ENCODE data around the gene UNC13D.

The UNC13D gene

DNA sequence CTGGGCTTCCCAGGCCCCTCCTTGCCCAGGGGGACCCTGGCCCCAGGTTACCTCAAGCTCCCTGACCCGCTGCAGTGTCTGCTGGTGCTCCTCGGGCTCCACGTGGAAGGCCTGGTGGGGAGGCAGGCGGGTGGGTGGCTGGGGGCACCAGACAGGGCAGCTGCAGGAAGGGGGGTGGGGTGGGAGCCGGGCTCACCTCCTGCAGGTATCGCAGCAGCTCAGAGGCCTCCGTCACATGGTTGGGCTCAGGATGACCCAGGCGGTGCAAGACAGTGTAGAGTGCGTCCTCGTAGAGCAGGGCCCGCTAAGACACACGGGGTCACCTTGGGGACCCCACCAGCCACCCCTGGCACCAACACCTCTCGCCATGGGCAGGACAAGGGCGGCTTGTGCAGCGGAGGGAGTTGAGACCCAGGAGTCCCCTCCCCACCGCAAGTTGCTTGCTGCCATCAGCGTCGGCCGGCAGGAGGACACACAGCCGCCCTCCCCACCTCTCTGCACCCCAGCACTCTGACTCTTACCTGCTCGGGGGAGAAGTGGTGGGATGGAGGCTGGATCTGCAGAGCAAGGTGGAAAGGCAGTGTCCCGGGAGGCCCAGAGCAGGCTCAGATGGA, 1.1 kb downstream of the UNC13D start:
- peak overlapping the region; percentile 78 to 98 for H3K4me3 ChIP-seq (ENCODE audit: low read depth in 1 of 2, low read length in 1 of 2)
- H3K27ac ChIP-seq, result peak overlapping the region; percentile 98
- peaks cover 82% of the 10 kb centered on the region for H3K36me3 ChIP-seq

DNA sequence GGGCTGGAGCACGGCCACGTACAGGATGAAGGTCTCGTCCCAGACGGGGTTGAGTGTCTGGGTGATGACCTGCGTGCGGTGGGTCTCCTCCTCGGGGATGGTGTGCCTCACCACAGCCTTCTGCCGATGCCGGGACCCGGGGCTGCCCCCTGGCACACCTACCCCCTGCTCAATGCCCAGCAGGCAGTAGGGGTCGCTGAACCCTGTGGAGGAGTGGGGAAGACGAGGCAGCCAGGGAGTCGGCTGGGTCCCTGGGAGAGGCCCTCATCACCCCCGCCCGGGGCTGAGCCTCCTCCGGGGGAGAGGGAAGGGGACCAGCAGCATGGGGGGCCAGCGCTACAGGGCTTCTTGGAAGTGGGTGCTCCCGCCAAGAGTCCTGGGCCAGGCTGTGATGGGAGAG, 1.8 kb downstream of the UNC13D start:
- no peaks in the 10 kb centered on the region for H3K27me3 ChIP-seq
- peaks cover 82% of the 10 kb centered on the region for H3K36me3 ChIP-seq
- H3K4me1 ChIP-seq (ENCODE audit: control insufficient read depth in 1 of 2, insufficient read depth in 1 of 2, low read depth in 1 of 2, low read length in 1 of 2), result peaks cover 33 to 41% of the 10 kb centered on the region in 2 experiments
- peak overlapping the region; percentile 78 to 98 for H3K4me3 ChIP-seq (ENCODE audit: low read depth in 1 of 2, low read length in 1 of 2)
- peaks cover 4% of the 10 kb centered on the region for H3K9me3 ChIP-seq
- TF ChIP-seq, protein P1, sequence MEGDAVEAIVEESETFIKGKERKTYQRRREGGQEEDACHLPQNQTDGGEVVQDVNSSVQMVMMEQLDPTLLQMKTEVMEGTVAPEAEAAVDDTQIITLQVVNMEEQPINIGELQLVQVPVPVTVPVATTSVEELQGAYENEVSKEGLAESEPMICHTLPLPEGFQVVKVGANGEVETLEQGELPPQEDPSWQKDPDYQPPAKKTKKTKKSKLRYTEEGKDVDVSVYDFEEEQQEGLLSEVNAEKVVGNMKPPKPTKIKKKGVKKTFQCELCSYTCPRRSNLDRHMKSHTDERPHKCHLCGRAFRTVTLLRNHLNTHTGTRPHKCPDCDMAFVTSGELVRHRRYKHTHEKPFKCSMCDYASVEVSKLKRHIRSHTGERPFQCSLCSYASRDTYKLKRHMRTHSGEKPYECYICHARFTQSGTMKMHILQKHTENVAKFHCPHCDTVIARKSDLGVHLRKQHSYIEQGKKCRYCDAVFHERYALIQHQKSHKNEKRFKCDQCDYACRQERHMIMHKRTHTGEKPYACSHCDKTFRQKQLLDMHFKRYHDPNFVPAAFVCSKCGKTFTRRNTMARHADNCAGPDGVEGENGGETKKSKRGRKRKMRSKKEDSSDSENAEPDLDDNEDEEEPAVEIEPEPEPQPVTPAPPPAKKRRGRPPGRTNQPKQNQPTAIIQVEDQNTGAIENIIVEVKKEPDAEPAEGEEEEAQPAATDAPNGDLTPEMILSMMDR (IDR thresholded peaks at IDR 0.05), result no peak
- H3K27ac ChIP-seq, result peak overlapping the region; percentile 98

More for the DNA sequence above, 1.1 kb downstream of the UNC13D start:
- Histone ChIP-seq H3K9me3 (peaks cover 11% of the 10 kb centered on the region), H3K4me1 (ENCODE audit: control insufficient read depth in 1 of 2, insufficient read depth in 1 of 2, low read depth in 1 of 2, low read length in 1 of 2) (peaks cover 34 to 44% of the 10 kb centered on the region in 2 experiments), H3K27me3 (no peaks in the 10 kb centered on the region)
- TF ChIP-seq, protein P1 (IDR thresholded peaks at IDR 0.05), result no peak

DNA sequence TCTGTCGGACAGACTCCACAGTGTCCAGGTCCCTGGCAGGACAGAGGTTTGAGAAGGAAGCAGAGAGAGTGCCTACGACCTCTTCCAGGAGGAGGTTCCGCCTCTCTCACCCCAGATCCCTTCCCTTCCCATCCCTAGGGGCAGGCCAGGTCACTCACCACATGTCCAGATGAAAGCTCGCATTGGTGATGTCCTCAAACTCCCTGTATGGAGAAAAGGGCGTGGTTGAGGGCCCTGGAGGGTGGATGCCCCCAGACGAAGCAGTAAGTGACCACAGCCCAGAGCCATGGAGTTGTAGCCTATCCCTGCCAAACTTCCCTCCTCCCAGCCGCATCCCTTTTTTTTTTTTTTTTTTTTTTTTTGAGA, 3.4 kb downstream of the UNC13D start:
- TF ChIP-seq, protein P1 (IDR thresholded peaks at IDR 0.05), result no peak
- peaks cover 27 to 29% of the 10 kb centered on the region in 2 experiments for H3K4me1 ChIP-seq (ENCODE audit: control insufficient read depth in 1 of 2, insufficient read depth in 1 of 2, low read depth in 1 of 2, low read length in 1 of 2)
- no peak overlapping the region for H3K4me3 ChIP-seq (ENCODE audit: low read depth in 1 of 2, low read length in 1 of 2)
- no peak overlapping the region for H3K27ac ChIP-seq
- H3K36me3 ChIP-seq, result peaks cover 82% of the 10 kb centered on the region
- H3K9me3 ChIP-seq, result no peaks in the 10 kb centered on the region
- H3K27me3 ChIP-seq, result no peaks in the 10 kb centered on the region

DNA sequence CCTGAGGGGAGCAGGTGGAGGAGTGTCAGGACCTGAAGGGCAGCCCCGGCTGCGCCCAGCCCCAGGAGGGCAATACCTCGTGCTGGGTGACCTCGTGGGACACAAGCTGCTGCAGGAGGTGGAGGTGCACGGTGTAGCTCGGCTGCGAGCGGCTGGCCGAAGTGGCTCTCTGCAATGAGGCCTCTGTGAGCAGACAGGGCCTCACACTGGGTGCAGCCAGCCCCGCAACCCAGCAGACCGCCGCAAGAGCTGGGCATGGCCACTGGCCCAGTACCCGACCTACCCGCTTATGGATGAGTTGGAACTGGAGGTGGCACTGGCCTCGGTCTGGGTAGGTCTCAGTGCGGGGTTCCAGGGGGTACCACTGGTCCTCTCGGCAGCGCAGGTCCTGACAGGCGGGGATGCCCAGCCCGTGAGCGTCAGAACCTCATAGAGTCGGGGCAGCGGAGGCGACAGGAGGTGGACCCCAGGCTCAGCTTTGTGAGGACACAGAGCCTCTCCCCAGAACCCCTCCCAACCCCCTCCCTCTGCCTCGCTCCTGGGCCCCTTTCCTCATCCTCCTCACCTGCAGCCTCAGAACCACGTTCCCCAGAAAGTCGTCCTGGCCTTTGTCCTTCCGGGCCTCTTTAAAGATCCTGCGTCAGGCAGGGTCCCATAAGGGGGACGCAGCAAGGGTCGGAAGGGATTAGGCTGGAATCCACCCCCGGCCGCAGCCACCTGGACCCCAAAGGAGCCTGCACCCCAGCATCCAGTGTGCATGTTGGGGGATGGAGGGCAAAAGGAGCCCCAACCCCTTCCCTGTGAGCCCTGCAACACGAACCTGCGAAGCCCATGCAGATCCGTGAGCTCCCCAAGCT, 4.0 kb downstream of the UNC13D start:
- H3K36me3 ChIP-seq, result peaks cover 82% of the 10 kb centered on the region
- H3K27ac ChIP-seq, result peak overlapping the region; percentile 29
- no peaks in the 10 kb centered on the region for H3K9me3 ChIP-seq
- H3K4me3 ChIP-seq (ENCODE audit: low read depth in 1 of 2, low read length in 1 of 2), result no peak overlapping the region
- peaks cover 21 to 23% of the 10 kb centered on the region in 2 experiments for H3K4me1 ChIP-seq (ENCODE audit: control insufficient read depth in 1 of 2, insufficient read depth in 1 of 2, low read depth in 1 of 2, low read length in 1 of 2)
- no peaks in the 10 kb centered on the region for H3K27me3 ChIP-seq
- TF ChIP-seq, protein P1 (IDR thresholded peaks at IDR 0.05), result no peak

DNA sequence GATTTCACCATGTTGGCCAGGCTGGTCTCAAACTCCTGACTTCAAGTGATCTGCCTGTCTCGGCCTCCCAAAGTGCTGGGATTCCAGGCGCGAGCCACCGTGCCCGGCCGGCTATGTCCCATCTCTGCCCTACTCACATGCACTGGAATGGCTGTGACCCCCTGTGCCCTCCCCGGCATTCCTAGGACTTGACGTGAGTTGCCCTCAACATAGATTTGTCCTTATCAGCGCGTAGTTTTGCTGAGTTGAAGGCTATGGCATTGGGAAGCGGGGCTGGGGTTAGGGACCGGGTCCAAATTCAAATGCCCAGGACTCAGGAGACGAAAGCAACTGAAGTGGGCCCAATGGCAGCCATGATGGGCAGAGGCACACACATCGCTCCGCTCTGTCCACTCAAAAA, 5.8 kb downstream of the UNC13D start:
- peaks cover 99% of the 10 kb centered on the region for H3K36me3 ChIP-seq
- peaks cover 15 to 22% of the 10 kb centered on the region in 2 experiments for H3K4me1 ChIP-seq (ENCODE audit: control insufficient read depth in 1 of 2, insufficient read depth in 1 of 2, low read depth in 1 of 2, low read length in 1 of 2)
- no peaks in the 10 kb centered on the region for H3K27me3 ChIP-seq
- H3K27ac ChIP-seq, result no peak overlapping the region
- no peak overlapping the region for H3K4me3 ChIP-seq (ENCODE audit: low read depth in 1 of 2, low read length in 1 of 2)
- no peaks in the 10 kb centered on the region for H3K9me3 ChIP-seq
- TF ChIP-seq, protein P1 (IDR thresholded peaks at IDR 0.05), result no peak
